Right hindlimb (tissue), 1 donor: Measurements from ENCODE around the gene NTN5.
"Not testable (repeated sequence)": the region's sequence is repeated elsewhere in the genome, so short reads cannot be mapped to it uniquely, and the experiment has no call there.

ENCODE experiments used
- DNase-seq: peaks from one replicate; pipeline ENCODE4 v3.0.0-alpha.2; 2018

NTN5 gene

DNA sequence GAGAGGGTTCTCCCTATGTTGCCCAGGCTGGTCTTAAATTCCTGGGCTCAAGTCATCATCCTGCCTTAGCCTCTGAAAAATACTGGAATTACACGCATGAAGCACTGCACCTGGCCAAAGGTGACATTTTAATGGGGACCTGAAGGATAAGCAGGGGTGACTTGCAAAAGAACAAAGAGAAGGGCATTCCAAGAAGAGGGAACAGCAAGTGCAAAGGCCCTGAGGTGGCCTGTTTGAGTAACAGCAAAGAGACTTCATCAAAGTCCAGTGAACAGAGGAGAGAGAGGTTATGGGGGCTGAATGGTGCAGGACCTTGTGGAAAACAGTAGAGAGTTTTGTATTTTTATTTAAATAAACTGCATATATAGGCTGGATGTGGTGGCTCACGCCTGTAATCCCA, 31.0 kb downstream of the NTN5 start:
- no peak for DNase-seq

DNA sequence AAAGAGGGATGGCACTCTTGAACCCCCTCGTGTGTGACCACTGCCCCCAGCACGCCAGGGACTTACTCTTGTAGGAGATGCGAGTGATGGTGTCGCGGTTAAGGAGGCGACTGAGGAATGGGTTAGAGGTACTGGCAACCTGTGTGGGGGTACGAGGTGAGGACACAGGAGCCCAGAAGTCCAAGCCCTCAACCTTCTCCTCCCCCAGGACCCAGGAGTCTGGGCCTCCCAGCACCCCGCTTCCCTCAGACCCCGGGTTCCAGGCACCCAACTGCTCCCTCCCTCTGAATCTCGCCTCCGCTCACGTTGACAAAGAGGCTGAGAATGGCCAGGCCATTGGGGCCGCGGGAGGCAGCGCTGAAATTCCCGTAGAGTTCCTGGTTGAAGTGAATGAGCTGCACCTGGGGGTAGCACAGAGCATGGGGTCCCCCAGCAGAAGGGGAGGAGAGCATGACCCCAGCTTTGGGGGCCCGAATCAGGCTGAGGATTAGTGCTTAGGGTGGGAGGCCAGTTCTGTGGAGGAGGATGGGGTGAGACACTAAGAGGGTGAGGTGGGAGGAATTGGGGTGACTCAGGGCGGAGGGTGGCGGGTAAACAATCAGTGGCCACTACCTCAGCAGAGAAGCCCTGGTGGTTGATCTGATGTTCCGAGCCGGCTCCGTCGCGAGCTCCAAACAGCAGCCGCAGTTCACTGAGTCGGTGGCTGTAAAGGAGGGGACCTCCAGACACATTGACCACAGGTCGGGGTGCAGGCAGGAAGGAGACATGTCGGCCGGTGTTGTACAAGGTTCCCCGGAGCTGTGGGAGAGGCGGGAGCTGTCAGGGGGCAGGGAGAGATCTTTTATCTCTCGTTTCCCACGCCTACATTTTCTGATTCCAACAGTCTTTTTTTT, 33.1 kb downstream of the NTN5 start:
- DNase-seq = peak; percentile 21

GRCh38 chr19:48638831-48639381, 33.9 kb downstream of the NTN5 start:
- DNase-seq = no peak

DNA sequence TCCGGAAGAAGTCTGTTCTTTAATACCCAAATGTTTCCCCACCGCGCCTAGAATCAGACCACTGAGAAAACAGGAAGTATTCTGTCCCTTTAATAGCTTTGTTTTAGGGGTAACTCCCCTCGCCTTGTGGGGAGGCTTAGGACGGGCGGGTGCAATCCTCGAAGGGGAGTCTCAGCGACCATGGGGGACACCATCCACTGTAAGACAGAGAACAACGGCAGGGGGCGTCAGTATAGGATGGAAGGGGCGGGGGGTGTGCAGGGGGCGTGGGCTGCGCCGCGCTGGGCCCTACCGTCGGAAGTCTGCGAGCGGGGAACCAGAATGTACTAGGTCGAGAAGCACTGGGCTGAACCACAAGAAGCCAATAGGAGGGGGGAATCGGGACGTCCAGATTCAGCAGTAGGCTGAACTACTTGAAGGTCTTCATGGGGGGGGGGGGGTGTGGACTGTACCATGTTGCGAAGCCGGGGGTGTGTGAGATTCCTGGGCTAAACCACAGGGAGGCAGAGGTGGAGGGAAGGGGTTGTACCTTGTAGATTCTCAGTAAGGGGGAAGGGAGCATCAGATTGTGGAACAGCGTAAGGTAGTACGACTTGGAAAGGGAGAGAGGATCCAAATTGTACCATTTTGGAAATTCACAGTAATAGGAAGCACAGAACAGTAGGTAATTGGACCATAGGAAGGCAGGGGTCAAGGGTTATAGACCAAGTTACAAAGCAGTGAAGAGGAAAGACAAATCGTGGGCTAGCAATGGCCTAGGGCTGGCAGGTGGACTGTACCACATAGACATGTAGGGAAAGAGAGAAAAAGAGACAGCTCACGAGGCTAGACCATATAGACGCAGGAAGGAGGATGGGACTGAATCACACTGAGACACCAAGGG, 34.6 kb downstream of the NTN5 start:
- DNase-seq = peak; percentile 93

DNA sequence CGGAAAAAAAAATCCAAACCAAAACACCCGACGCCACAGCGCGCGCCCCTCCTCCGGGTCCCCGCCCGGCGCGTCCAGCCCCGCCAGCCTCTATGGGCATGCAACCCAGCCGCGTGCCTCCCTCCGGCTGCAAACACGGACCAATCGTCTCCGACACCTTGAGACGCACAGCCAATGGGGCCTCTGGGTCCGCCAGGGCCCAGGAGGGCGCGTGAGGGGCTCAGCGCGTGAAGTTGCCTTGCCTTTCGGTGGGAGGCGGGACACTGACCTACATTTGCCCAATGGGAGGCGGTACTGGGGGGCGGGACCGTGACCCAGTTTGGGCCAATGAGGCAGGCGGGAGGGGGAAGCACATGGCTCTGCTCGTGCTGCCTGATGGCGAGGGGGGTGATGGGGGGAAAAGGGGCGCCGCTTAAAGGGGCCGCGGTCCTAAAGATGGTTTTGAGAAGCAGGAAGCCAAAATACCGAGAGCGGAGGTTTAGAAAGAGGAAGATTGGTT, 35.3 kb downstream of the NTN5 start:
- DNase-seq = peak; percentile 99

- DNase-seq = peak; percentile 61
Measured at GRCh38 chr19:48636859-48637448, 35.9 kb downstream of the NTN5 start, which contains the start of gene DBP. DBP (minus strand) TSS chr19:48637379; CDS start chr19:48636994, 385 bp downstream.

- peak; percentile 38 for DNase-seq
Measured at GRCh38 chr19:48635966-48636858, 36.6 kb downstream of the NTN5 start.

DNA sequence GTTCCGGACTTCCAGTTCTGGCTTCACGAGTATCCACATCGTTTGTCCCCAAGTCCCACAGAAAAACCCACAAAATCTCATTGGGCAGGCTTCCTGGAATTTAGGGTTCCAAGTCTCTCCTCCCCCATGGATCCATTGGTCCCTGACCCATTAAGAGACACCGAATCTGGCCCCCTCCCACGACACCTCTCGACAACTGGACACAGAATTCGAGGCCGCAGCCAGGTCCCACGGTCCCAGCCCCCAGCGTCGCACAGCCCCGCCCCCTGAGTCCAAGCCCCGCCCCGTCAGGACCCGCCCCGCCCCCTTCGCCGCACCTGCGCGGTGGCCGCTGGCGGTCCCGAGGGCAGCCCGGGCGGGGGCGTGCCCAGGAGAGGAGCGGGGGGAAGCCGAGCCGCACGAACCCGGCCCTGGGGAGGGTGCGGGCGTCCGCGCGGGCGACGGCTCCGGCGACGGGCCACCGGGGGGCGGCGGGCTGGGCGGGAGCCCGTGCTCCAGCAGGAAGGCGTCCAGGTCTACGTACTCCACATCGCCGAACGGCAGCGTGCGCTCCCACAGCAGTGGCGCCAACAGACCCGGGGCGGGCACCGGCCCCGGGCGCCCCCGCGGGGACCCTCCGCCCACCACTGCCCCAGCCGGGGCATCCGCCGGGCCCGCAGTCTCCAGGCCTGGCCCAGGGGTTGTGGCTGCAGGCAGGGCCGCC, 37.4 kb downstream of the NTN5 start:
- peak; percentile 65 for DNase-seq

GRCh38 chr19:48634424-48635262, 38.2 kb downstream of the NTN5 start:
- peak; percentile 95 for DNase-seq

GRCh38 chr19:48634036-48634342, 38.8 kb downstream of the NTN5 start:
- DNase-seq = no peak

DNA sequence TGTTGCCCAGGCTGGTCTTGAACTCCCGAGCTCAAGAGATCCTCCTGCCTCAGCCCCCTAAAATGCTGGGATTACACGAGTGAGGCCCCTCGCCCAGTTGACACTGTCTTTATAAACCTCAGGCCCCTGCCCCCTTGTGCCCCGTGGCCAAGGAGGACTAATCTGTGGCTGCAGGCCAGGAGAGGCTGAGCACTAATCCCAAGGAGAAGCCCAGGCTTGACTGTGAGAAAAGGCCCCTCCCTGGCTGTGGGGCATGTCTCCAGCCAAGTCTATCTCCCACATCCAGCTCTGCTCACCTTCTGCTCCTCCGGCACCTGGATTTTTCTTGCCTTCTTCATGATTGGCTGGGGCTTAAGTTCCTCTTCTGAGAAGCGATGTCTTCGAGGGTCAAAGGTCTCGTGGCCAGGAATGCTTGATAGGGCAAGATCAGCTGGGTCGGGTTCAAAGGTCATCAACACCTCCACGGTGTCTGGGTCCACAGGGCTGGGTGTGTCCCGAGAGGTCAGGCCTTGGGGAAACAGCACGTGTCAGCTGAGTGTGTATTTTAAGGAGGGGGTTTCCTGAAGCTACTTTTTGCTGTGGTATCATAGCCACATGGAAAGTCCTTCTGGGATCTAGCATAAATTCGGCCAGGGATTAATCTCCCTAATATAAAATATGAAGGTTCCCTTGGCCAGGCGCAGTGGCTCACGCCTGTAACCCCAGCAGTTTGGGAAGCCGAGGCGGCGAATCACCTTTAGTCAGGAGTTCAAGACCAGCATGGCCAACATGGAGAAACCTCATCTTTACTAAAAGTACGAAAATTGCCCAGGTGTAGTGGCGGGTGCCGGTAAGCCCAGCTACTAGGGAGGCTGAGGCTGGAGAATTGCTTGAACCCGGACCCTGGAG, 39.4 kb downstream of the NTN5 start:
- DNase-seq = peak; percentile 33

GRCh38 chr19:48632692-48633147, 40.1 kb downstream of the NTN5 start:
- DNase-seq = peak; percentile 14

DNA sequence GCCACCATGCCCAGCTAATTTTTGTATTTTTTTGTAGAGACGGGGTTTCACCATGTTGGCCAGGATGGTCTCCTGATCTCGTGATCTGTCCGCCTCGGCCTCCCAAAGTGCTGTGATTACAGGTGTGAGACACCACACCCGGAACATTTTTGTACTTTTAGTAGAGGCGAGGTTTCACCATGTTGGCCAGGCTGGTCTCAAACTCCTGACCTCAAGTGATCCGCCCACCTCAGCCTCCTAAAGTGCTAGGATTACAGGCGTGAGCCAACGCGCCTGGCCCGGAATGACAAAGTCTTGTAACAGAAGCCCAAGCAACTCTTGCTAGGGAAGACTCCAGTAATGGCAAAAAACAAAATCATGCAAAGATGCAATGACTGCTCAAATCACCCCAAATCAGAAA, 40.5 kb downstream of the NTN5 start:
- not testable (repeated sequence) for DNase-seq

- peak; percentile 36 for DNase-seq
Measured at GRCh38 chr19:48631225-48631624, 41.6 kb downstream of the NTN5 start.

DNA sequence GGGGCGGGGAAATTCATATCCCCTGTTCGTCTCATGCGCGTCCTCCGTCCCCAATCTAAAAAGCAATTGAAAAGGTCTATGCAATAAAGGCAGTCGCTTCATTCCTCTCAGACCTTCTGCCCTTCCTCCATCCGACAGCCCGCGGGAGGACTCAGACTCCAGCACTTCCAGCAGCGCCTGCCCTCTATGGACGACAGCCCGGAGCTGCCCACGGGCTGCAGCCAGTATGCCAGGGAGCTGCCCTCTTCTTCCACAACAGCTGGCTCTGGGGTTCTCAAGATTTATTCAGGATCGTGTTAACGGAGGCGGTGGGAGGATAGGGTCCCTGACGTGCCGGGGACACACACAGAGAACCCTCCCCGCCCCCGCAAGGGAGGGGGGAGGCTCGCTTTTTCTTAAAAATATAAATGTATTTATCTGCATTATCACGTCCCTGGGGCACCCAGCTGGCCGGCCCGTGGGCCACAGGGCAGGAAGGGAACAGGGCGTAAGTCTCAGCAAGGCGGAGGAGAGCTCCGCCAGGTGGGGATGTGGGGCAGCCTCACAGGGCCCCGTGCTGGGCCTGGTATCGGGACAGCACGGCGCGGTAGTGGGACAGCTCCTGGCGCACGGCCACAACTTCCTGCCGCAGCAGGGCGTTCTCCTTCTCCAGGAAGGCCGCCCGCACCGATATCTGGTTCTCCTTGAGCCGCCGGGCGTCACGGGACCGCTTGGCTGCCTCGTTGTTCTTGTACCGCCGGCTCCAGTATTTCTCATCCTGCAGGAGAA, 42.3 kb downstream of the NTN5 start:
- DNase-seq = peak; percentile 78

- peak; percentile 55 for DNase-seq
Measured at GRCh38 chr19:48629599-48630295, 43.1 kb downstream of the NTN5 start.

- DNase-seq = no peak
Measured at GRCh38 chr19:48629297-48629598, 43.6 kb downstream of the NTN5 start.
